ENCODE measurements around the gene PIK3CG. TPM values are rescaled to one million over a fixed set of nuclear protein-coding genes. Genes with fewer than 3 reads are reported as not detected.
"Not testable (repeated sequence)": the region's sequence is repeated elsewhere in the genome, so short reads cannot be mapped to it uniquely, and the experiment has no call there.

The PIK3CG gene
- total and polyA plus RNA-seq, 7 donors, result 0.92 to 6.4 (median 4.2) TPM

DNA sequence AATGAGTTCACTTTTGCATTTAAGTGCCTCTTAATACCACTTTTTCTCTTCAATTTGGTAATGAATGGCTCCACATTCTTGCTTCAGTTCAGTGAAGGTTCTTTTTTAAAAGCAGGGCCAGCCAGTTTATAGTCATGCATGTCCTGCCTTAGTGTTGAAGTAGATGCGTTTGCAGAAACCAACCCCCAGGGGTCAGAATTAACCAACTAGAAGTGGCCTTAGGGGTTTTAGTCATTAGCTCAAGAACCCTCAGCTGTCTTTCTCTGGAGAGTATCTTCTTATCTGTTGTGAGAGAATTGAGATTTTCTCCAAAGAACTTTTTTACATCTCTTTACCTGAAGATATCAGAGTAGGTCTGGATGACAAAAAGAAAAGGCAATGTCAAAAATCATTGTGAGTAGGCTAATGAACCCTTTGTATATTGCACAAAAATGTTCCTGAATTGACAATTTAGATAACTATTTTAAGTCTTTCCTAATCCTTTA, 82.2 kb downstream of the PIK3CG start:
- WGBS, 2 donors, result 10 to 11% methylated on average over 1 of the region's 1 CpG
- H3K36me3 ChIP-seq, result no peaks in the 10 kb centered on the region
- no peak overlapping the region for H3K4me3 ChIP-seq
- intact Hi-C loops (cut with DNase I), result loop anchor here (5.0 kb wide), 1 partner anchor 205 kb away; no protein-coding TSS in a partner anchor
- no peak for TF ChIP-seq EP300 (IDR thresholded peaks at IDR 0.05)
- peak in 3 of 4 experiments; percentile 35 to 57 (median 55) for TF ChIP-seq CTCF (IDR thresholded peaks at IDR 0.05)
- no peak for TF ChIP-seq POLR2A (IDR thresholded peaks at IDR 0.05)
- H3K9me3 ChIP-seq, result no peaks in the 10 kb centered on the region
- no peak overlapping the region for H3K27ac ChIP-seq
- no peak for DNase-seq
- peaks cover 0 to 7% (median 0%) of the 10 kb centered on the region in 4 donors for H3K4me1 ChIP-seq
- no peaks in the 10 kb centered on the region for H3K27me3 ChIP-seq

DNA sequence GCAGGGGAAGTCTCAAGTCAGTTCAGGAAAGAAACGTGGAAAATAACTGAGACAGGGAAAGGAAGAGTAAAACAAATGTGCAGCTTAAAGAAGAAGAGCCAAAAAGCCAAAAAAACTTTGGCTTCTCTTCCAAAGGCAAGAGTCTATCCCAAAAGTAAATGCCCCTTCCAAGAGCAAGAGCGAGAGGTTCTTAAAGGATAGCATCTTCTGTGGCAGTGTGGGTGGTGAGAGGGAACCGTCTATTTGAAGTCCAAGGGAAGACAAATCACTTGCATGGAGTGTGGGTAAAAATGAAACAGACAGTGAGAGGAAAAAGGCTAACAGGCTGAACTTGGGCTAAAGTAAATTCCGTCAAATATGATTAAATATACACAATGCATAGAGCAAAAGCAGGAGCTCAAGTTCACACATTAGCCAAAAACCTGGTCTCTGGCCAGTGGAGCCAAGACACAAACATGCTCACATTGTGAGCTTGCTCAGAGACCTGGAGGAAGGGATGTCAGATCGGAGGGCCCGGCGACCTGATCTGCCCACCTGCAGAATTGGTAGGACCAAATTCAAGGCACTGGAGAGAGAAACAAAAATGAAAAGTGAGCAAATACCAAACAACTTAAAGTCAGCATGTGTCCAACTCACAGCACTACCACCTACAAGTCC, 87.0 kb downstream of the PIK3CG start:
- WGBS, 2 donors, result 81 to 83% methylated on average over 7 of the region's 7 CpGs
- H3K36me3 ChIP-seq, result no peaks in the 10 kb centered on the region
- no peaks in the 10 kb centered on the region for H3K27me3 ChIP-seq
- H3K4me1 ChIP-seq, result peaks cover 0 to 13% (median 0%) of the 10 kb centered on the region in 4 donors
- no peak for TF ChIP-seq CTCF (IDR thresholded peaks at IDR 0.05)
- no peak for TF ChIP-seq EP300 (IDR thresholded peaks at IDR 0.05)
- no peak for TF ChIP-seq POLR2AphosphoS5 (IDR thresholded peaks at IDR 0.05)
- no peak for TF ChIP-seq POLR2A (IDR thresholded peaks at IDR 0.05)
- H3K27ac ChIP-seq, result peak overlapping the region in 3 of 4 donors; percentile 6 to 54 (median 42)
- intact Hi-C loops (cut with DNase I), result no loop called here
- no peak overlapping the region for H3K4me3 ChIP-seq
- no peak for DNase-seq
- H3K9me3 ChIP-seq, result no peaks in the 10 kb centered on the region

GRCh38 chr7:106952658-106953231, 87.7 kb downstream of the PIK3CG start:
- WGBS, 2 donors, result 37% methylated on average over 5 of the region's 5 CpGs
- no peaks in the 10 kb centered on the region for H3K27me3 ChIP-seq
- TF ChIP-seq CTCF (IDR thresholded peaks at IDR 0.05) (no peak), POLR2A (IDR thresholded peaks at IDR 0.05) (no peak), EP300 (IDR thresholded peaks at IDR 0.05) (no peak), POLR2AphosphoS5 (IDR thresholded peaks at IDR 0.05) (no peak)
- H3K36me3 ChIP-seq, result no peaks in the 10 kb centered on the region
- peaks cover 0 to 13% (median 0%) of the 10 kb centered on the region in 4 donors for H3K4me1 ChIP-seq
- DNase-seq, result peak; percentile 72
- intact Hi-C loops (cut with DNase I), result no loop called here
- H3K4me3 ChIP-seq, result no peak overlapping the region
- peak overlapping the region in 3 of 4 donors; percentile 6 to 54 (median 42) for H3K27ac ChIP-seq
- H3K9me3 ChIP-seq, result no peaks in the 10 kb centered on the region

GRCh38 chr7:106954840-106955239, 89.8 kb downstream of the PIK3CG start:
- TF ChIP-seq EP300 (IDR thresholded peaks at IDR 0.05), result no peak
- TF ChIP-seq POLR2A (IDR thresholded peaks at IDR 0.05), result no peak
- no peak for TF ChIP-seq POLR2AphosphoS5 (IDR thresholded peaks at IDR 0.05)
- no peak for TF ChIP-seq CTCF (IDR thresholded peaks at IDR 0.05)
- intact Hi-C loops (cut with DNase I), result no loop called here
- no peak for DNase-seq
- peaks cover 0 to 13% (median 0%) of the 10 kb centered on the region in 4 donors for H3K4me1 ChIP-seq
- no peak overlapping the region for H3K4me3 ChIP-seq
- H3K27me3 ChIP-seq, result no peaks in the 10 kb centered on the region
- no peaks in the 10 kb centered on the region for H3K9me3 ChIP-seq
- whole genome bisulfite sequencing, 2 donors, result 92 to 93% methylated on average over 2 of the region's 2 CpGs
- no peaks in the 10 kb centered on the region for H3K36me3 ChIP-seq
- no peak overlapping the region for H3K27ac ChIP-seq

GRCh38 chr7:106955857-106956256, 90.8 kb downstream of the PIK3CG start:
- H3K36me3 ChIP-seq; H3K4me3 ChIP-seq; H3K9me3 ChIP-seq; H3K27ac ChIP-seq; intact Hi-C loops (cut with DNase I); DNase-seq; H3K27me3 ChIP-seq: not testable (repeated sequence)
- WGBS, 2 donors, result 67 to 84% methylated on average over 1 of the region's 1 CpG
- H3K4me1 ChIP-seq, result peaks cover 0 to 13% (median 0%) of the 10 kb centered on the region in 4 donors
